Uterus (tissue), 2 donors: ENCODE results near the gene CHD5.

Source experiments
- CTCF ChIP-seq, 4 experiments: fragments of 200-600 bp in 2 of 4; fragments of 450-650 bp in 2 of 4; sonication (generic) in 2 of 4; IDR thresholded peaks; one replicate each; pipeline ENCODE4 v1.5.1; 2016 to 2019; ENCODE audit warnings: antibody characterized with exemption in 4 of 4, mild to moderate bottlenecking in 2 of 4, moderate library complexity in 1 of 4
- POLR2A ChIP-seq, 2 donors: fragments of 450-650 bp; IDR thresholded peaks; one replicate each; pipeline ENCODE4 v1.6.1; 2016; ENCODE audit warnings: antibody characterized with exemption in 2 of 2, mild to moderate bottlenecking in 1 of 2, moderate library complexity in 1 of 2

GRCh38 chr1:6083801-6084446 is 96.2 kb downstream of the CHD5 start:
- no peak for TF ChIP-seq CTCF (IDR thresholded peaks at IDR 0.05)
- no peak for TF ChIP-seq POLR2A (IDR thresholded peaks at IDR 0.05)
